ENCODE data around the gene DCDC2C.

DNA sequence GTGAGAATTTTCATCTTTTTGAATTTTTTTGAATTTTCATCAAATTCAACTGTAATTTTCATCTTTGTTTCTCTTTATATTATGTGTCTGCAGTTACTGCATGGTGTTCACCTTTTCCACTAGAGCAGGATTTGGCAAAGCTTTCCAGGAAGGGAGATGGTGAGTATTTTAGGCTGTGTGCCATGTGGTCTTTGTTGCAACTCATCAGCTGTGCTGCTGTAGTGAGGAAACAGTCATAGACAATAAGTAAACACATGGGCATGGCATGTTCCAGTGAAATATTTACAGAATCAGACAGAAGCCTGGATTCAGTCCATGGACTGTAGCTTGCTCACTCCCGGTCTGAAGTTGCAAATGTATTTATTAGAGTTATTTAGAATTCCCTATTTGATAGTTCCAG is 120.4 kb downstream of the DCDC2C start:
- no peak for TF ChIP-seq POLR2A (IDR thresholded peaks at IDR 0.05)
- TF ChIP-seq, protein P1, sequence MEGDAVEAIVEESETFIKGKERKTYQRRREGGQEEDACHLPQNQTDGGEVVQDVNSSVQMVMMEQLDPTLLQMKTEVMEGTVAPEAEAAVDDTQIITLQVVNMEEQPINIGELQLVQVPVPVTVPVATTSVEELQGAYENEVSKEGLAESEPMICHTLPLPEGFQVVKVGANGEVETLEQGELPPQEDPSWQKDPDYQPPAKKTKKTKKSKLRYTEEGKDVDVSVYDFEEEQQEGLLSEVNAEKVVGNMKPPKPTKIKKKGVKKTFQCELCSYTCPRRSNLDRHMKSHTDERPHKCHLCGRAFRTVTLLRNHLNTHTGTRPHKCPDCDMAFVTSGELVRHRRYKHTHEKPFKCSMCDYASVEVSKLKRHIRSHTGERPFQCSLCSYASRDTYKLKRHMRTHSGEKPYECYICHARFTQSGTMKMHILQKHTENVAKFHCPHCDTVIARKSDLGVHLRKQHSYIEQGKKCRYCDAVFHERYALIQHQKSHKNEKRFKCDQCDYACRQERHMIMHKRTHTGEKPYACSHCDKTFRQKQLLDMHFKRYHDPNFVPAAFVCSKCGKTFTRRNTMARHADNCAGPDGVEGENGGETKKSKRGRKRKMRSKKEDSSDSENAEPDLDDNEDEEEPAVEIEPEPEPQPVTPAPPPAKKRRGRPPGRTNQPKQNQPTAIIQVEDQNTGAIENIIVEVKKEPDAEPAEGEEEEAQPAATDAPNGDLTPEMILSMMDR (IDR thresholded peaks at IDR 0.05): no peak

Data from thyroid gland (tissue), 4 donors.